GM12801 (cell line): ENCODE data around the gene AKAP6.

Source experiments
- CTCF ChIP-seq: IDR thresholded peaks from one replicate; pipeline ENCODE4 v1.5.1; 2011; ENCODE audit warnings: control low read depth; ENCODE audit not compliant: insufficient read length; ENCODE audit errors: extremely low read depth

Gene AKAP6

GRCh38 chr14:32618991-32619390, 289.9 kb downstream of the AKAP6 start:
- no peak for TF ChIP-seq CTCF

GRCh38 chr14:32620303-32620702, 291.2 kb downstream of the AKAP6 start:
- no peak for TF ChIP-seq CTCF

GRCh38 chr14:32620724-32621123, 291.6 kb downstream of the AKAP6 start:
- TF ChIP-seq CTCF: no peak

GRCh38 chr14:32621585-32621984, 292.5 kb downstream of the AKAP6 start:
- no peak for TF ChIP-seq CTCF

GRCh38 chr14:32622742-32623141, 293.6 kb downstream of the AKAP6 start:
- no peak for TF ChIP-seq CTCF

GRCh38 chr14:32623300-32624093, 294.4 kb downstream of the AKAP6 start:
- TF ChIP-seq CTCF: no peak

GRCh38 chr14:32625211-32625610, 296.1 kb downstream of the AKAP6 start:
- no peak for TF ChIP-seq CTCF
